CD4-positive, alpha-beta memory T cell (primary cell): ENCODE results near the gene GAD2. TPM values are rescaled to one million over a fixed set of nuclear protein-coding genes. Genes with fewer than 3 reads are reported as not detected.

Experiments
- CTCF ChIA-PET: fragments of 350-600 bp; sonication (Branson Sonifier 250); formaldehyde crosslinking; loops from one replicate; lab custom pipeline; 2021; ENCODE audit warnings: inconsistent platforms; ENCODE audit not compliant: partially characterized antibody; lab: Charles Lee
- POLR2A ChIA-PET: fragments of 350-600 bp; sonication (Branson Sonifier 250); formaldehyde crosslinking; loops from one replicate; lab custom pipeline; 2021; ENCODE audit not compliant: partially characterized antibody; lab: Charles Lee
- DNase-seq, 5 donors: peaks; one replicate each; pipeline versions ENCODE4 v3.0.0 to v3.0.0-alpha.2; 2020 to 2022; ENCODE audit warnings: mixed read lengths in 1 of 5
- H3K27ac ChIP-seq: one replicate; pipeline ENCODE4 v1.7.0; 2013; ENCODE audit warnings: low read depth, low read length
- H3K27me3 ChIP-seq: 2 replicates; pipeline ENCODE4 v1.7.0; 2013; ENCODE audit warnings: mild to moderate bottlenecking, low read length, moderate library complexity; ENCODE audit not compliant: insufficient read depth
- H3K36me3 ChIP-seq: 2 replicates; pipeline ENCODE4 v1.7.0; 2013; ENCODE audit warnings: mild to moderate bottlenecking, low read length, moderate library complexity; ENCODE audit not compliant: insufficient read depth
- H3K4me1 ChIP-seq: 2 replicates; pipeline ENCODE4 v1.7.0; 2013; ENCODE audit warnings: mild to moderate bottlenecking, low read length, moderate library complexity; ENCODE audit not compliant: insufficient read depth
- H3K4me3 ChIP-seq, 2 donors: one replicate each; pipeline ENCODE4 v1.7.0; 2013; ENCODE audit warnings: low read length in 2 of 2, mild to moderate bottlenecking in 1 of 2
- H3K9me3 ChIP-seq, 2 donors: one replicate each; pipeline ENCODE4 v1.7.0; 2013; ENCODE audit warnings: low read length in 2 of 2, control low read depth in 1 of 2; ENCODE audit not compliant: control insufficient read depth in 1 of 2
- H3K27ac Mint-ChIP-seq, 7 donors: one replicate each; pipeline ENCODE4 v1.8.0; 2020 to 2021; ENCODE audit warnings: mixed read lengths in 7 of 7, mild to moderate bottlenecking in 6 of 7, inconsistent platforms in 3 of 7, moderate library complexity in 3 of 7
- H3K27me3 Mint-ChIP-seq, 2 donors: one replicate each; pipeline ENCODE4 v1.8.0; 2020 to 2021; ENCODE audit warnings: mixed read lengths in 2 of 2
- H3K36me3 Mint-ChIP-seq, 2 donors: one replicate each; pipeline ENCODE4 v1.8.0; 2020 to 2021; ENCODE audit warnings: mixed read lengths in 2 of 2, inconsistent platforms in 1 of 2, mild to moderate bottlenecking in 1 of 2
- H3K4me1 Mint-ChIP-seq, 4 donors: one replicate each; pipeline ENCODE4 v1.8.0; 2020 to 2021; ENCODE audit warnings: mixed read lengths in 4 of 4, mild to moderate bottlenecking in 1 of 4
- H3K4me3 Mint-ChIP-seq, 8 donors: one replicate each; pipeline ENCODE4 v1.8.0; 2020 to 2021; ENCODE audit warnings: mixed read lengths in 8 of 8, mild to moderate bottlenecking in 7 of 8, moderate library complexity in 6 of 8, inconsistent platforms in 3 of 8
- H3K9me3 Mint-ChIP-seq, 8 donors: one replicate each; pipeline ENCODE4 v1.8.0; 2020 to 2021; ENCODE audit warnings: mixed read lengths in 8 of 8, mild to moderate bottlenecking in 5 of 8, inconsistent platforms in 3 of 8, moderate library complexity in 1 of 8
- intact Hi-C: fragments of 100-400 bp; cut with micrococcal nuclease; formaldehyde crosslinking; loops from one replicate; pipeline ENCODE4 v1.15.1; 2023
- polyA plus RNA-seq, 2 donors: library from polyadenylated mRNA; unstranded; fragments of 300-500 nt; fragmentation: Illumina TruSeq; gene quantifications; one replicate each; pipeline ENCODE4 v1.2.3, GENCODE V29; 2021
- total RNA-seq, 2 experiments: library from RNA; stranded (reverse); gene quantifications; one replicate each; pipeline ENCODE4 v1.2.3, GENCODE V29; 2021

GAD2 gene
- total RNA-seq (not detected), polyA plus RNA-seq (not detected)

DNA sequence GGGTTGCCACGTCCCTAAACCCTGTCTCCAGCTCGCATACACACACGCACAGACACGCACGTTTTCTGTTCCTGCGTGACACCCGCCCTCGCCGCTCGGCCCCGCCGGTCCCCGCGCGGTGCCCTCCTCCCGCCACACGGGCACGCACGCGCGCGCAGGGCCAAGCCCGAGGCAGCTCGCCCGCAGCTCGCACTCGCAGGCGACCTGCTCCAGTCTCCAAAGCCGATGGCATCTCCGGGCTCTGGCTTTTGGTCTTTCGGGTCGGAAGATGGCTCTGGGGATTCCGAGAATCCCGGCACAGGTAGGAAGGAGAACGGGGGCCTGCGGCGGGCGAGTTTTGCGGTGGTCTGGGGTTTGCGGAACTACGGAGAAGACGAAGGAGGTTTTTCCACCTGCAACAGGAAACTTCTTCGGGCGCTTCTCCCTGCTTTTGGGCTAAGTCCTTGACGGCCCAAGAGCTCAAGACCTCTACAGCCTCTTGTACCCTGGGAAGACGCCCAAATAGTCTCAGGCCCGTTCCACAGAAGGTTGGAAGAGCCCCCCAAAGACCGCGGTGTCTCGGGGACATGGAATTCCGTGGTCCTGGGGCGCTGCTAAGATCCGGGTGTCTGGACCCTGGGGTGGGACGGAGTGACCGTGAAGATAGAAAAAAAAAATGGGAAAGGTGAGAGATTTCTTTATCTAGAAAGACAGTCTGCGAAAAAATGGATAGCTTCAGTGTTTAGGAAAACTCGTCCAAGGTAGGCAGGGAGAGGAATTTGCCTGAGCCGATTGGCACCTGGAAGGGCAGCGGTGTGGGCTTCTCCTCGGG lies at the start of gene GAD2:
Gene GAD2 (plus strand): TSS at position 190 of the 811 bp plus-strand sequence. CDS start 36 bp downstream, at position 226.
- POLR2A ChIA-PET, result no interaction called here
- intact Hi-C loops, result no loop called here
- Mint-ChIP-seq H3K27ac (peak within 1 kb of the TSS in 1 of 7 donors; percentile 47), H3K9me3 (no peaks in the 10 kb centered on the region), H3K36me3 (no peaks in the 10 kb centered on the region), H3K4me1 (peaks cover 5 to 48% (median 32%) of the 10 kb centered on the region in 4 donors), H3K4me3 (peak within 1 kb of the TSS; percentile 48 to 82 (median 70)), H3K27me3 (peaks cover 70 to 73% of the 10 kb centered on the region in 2 donors)
- no peaks in the 10 kb centered on the region for H3K9me3 ChIP-seq
- H3K4me1 ChIP-seq, result peaks cover 24% of the 10 kb centered on the region
- DNase-seq, result no peak
- H3K36me3 ChIP-seq, result no peaks in the 10 kb centered on the region
- CTCF ChIA-PET, result no interaction called here
- H3K27ac ChIP-seq, result no peak within 1 kb of the TSS
- H3K4me3 ChIP-seq, result no peak within 1 kb of the TSS
- H3K27me3 ChIP-seq, result peaks cover 50% of the 10 kb centered on the region

DNA sequence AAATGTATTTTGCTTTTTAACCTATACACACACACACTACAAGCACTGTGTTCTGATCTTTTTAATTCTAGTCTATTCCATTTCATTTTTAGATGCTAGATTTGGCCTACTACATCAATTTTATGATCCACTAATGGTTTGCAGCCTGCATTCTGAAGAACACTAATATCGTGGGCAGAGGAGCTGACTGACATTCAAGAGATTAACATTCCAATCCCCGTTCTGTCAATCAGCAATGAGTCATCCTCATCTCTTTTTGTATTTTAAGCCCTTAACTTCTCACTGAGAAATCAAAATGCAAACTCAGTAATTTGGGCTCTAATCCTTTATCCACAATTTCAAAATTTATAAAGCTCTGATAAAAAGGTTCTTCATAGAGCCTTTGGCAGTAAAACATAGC lies 47.1 kb upstream of the GAD2 start:
- DNase-seq, result no peak
- H3K4me1 Mint-ChIP-seq, result no peaks in the 10 kb centered on the region
- H3K4me3 Mint-ChIP-seq, result no peak overlapping the region
- H3K36me3 Mint-ChIP-seq, result no peaks in the 10 kb centered on the region
- POLR2A ChIA-PET, result no interaction called here
- no peak overlapping the region for H3K27ac ChIP-seq
- no peaks in the 10 kb centered on the region for H3K4me1 ChIP-seq
- intact Hi-C loops, result no loop called here
- H3K27ac Mint-ChIP-seq, result no peak overlapping the region
- H3K4me3 ChIP-seq, result no peak overlapping the region
- peaks cover 5 to 15% of the 10 kb centered on the region in 2 donors for H3K27me3 Mint-ChIP-seq
- CTCF ChIA-PET, result no interaction called here
- H3K9me3 ChIP-seq, result no peaks in the 10 kb centered on the region
- no peaks in the 10 kb centered on the region for H3K27me3 ChIP-seq
- H3K36me3 ChIP-seq, result no peaks in the 10 kb centered on the region
- H3K9me3 Mint-ChIP-seq, result peaks cover 0 to 1% (median 0%) of the 10 kb centered on the region in 8 donors

DNA sequence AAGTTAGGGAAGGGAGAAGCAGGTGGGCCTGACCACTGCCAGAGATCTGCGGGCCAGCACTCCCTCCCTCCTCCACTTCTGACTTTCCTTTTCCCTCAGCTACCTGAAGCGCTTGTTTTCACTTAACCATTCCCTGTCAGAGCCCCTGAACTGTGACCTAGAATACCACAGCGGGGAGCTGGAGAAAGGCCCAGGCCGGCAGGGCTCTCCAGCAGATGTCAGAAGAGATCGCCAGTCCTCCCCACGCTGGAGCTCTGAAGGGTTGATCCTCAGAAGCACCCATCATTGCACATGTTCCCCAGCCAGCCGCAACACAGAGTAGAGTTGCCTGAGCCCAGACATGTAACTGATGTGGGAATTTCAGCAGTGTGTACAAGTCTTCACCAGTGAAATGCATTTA lies 44.4 kb upstream of the GAD2 start:
- Mint-ChIP-seq H3K27ac (no peak overlapping the region), H3K36me3 (no peaks in the 10 kb centered on the region), H3K4me1 (no peaks in the 10 kb centered on the region), H3K4me3 (no peak overlapping the region), H3K27me3 (peaks cover 7 to 15% of the 10 kb centered on the region in 2 donors), H3K9me3 (peaks cover 0 to 1% (median 0%) of the 10 kb centered on the region in 8 donors)
- ChIA-PET CTCF (no interaction called here), POLR2A (no interaction called here)
- Histone ChIP-seq H3K9me3 (no peaks in the 10 kb centered on the region), H3K4me3 (no peak overlapping the region), H3K36me3 (no peaks in the 10 kb centered on the region), H3K27me3 (no peaks in the 10 kb centered on the region), H3K27ac (no peak overlapping the region), H3K4me1 (no peaks in the 10 kb centered on the region)
- DNase-seq, result no peak
- intact Hi-C loops, result no loop called here

DNA sequence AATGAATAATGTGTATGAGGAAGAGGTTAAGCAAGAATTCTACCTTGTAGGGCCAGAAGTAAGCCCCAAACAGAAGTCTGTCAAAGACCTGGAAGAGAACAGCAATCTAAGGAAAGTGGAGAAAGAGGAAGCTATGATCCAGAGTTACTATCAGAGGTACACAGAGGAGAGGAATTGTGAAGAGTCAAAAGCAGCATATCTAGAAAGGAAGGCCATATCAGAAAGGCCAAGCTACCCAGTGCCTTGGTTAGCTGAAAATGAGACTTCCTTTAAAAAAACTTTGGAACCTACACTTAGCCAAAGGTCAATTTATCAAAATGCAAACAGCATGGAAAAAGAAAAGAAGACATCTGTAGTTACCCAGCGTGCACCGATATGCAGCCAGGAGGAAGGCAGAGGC lies 42.7 kb upstream of the GAD2 start:
- Histone ChIP-seq H3K4me1 (no peaks in the 10 kb centered on the region), H3K36me3 (no peaks in the 10 kb centered on the region), H3K27me3 (no peaks in the 10 kb centered on the region), H3K4me3 (no peak overlapping the region), H3K9me3 (no peaks in the 10 kb centered on the region), H3K27ac (no peak overlapping the region)
- ChIA-PET CTCF (no interaction called here), POLR2A (no interaction called here)
- H3K36me3 Mint-ChIP-seq, result no peaks in the 10 kb centered on the region
- no peaks in the 10 kb centered on the region for H3K4me1 Mint-ChIP-seq
- no peak overlapping the region for H3K27ac Mint-ChIP-seq
- no peak overlapping the region for H3K4me3 Mint-ChIP-seq
- intact Hi-C loops, result no loop called here
- H3K9me3 Mint-ChIP-seq, result peaks cover 0 to 1% (median 0%) of the 10 kb centered on the region in 8 donors
- H3K27me3 Mint-ChIP-seq, result peaks cover 7 to 20% of the 10 kb centered on the region in 2 donors
- DNase-seq, result no peak

DNA sequence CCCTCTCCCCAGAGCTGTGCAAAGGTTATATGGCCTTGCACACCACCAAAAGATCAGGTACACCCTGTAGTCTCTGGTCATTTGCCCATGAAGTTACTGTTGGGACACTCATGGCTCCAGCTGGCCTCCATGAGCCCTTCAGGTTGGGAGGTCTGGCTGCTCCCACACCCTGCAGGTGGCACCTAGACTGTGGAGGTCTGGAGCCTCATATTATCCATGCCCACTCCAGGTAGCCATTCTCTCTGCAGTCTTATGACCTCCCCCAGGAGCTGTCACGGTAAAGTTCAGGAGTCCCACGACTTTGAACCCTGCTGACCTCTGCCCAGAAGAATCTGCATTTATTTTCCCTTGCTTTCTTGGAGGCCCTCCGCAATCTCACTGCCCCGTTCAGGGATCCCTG lies 39.2 kb upstream of the GAD2 start:
- Mint-ChIP-seq H3K4me1 (no peaks in the 10 kb centered on the region), H3K4me3 (no peak overlapping the region), H3K27ac (no peak overlapping the region), H3K27me3 (peaks cover 4 to 10% of the 10 kb centered on the region in 2 donors), H3K9me3 (no peaks in the 10 kb centered on the region), H3K36me3 (no peaks in the 10 kb centered on the region)
- ChIA-PET CTCF (no interaction called here), POLR2A (no interaction called here)
- Histone ChIP-seq H3K4me1 (no peaks in the 10 kb centered on the region), H3K27ac (no peak overlapping the region), H3K27me3 (no peaks in the 10 kb centered on the region), H3K4me3 (no peak overlapping the region), H3K9me3 (no peaks in the 10 kb centered on the region), H3K36me3 (no peaks in the 10 kb centered on the region)
- DNase-seq, result no peak
- intact Hi-C loops, result no loop called here

DNA sequence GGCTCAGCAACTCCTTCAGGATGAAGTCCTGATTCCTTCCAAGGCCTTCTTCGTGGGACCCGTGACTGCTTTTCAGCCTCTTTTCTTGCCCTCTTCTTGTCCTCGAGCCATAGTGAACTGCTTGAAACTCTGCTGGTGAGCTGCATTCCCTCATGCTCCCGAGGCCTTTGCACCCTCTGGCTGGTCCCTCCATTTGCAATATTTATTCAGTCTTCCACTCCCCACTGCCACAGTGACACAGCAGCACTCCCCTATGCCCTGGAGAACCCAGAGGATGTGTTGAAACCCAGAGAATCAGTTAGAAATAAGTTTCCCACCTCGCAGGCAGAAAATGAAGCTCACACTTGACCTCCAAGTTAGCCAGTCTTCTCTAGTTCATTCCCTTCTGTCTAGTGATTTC lies 22.3 kb upstream of the GAD2 start:
- no peak overlapping the region for H3K27ac ChIP-seq
- H3K27me3 Mint-ChIP-seq, result peaks cover 3 to 11% of the 10 kb centered on the region in 2 donors
- H3K4me3 ChIP-seq, result no peak overlapping the region
- CTCF ChIA-PET, result no interaction called here
- no peak overlapping the region for H3K4me3 Mint-ChIP-seq
- intact Hi-C loops, result no loop called here
- no peaks in the 10 kb centered on the region for H3K27me3 ChIP-seq
- POLR2A ChIA-PET, result no interaction called here
- H3K9me3 Mint-ChIP-seq, result peaks cover 0 to 4% (median 0%) of the 10 kb centered on the region in 8 donors
- H3K36me3 ChIP-seq, result no peaks in the 10 kb centered on the region
- H3K4me1 Mint-ChIP-seq, result peaks cover 0 to 4% (median 0%) of the 10 kb centered on the region in 4 donors
- H3K27ac Mint-ChIP-seq, result no peak overlapping the region
- no peaks in the 10 kb centered on the region for H3K4me1 ChIP-seq
- no peaks in the 10 kb centered on the region for H3K36me3 Mint-ChIP-seq
- no peaks in the 10 kb centered on the region for H3K9me3 ChIP-seq
- no peak for DNase-seq

DNA sequence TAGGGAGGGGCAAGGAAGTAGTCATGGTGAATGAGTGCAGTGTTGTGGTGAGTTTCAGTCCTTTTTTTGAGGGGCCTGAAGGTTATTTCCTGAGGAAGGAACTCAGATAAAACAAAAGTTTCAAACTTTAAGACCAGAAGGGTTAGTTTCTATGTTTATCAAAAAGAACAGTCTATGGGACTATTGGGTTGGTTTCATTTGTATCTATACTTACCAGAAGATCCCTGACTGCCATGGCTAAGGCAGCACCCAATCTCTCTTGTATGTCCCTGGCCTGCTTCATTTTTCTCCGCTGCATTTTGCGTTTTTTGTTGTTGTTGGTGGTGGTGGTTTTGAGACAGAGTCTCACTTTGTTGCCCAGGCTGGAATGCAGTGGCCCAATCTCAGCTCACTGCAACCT lies 19.3 kb upstream of the GAD2 start:
- no peaks in the 10 kb centered on the region for H3K36me3 ChIP-seq
- H3K36me3 Mint-ChIP-seq, result no peaks in the 10 kb centered on the region
- H3K4me1 Mint-ChIP-seq, result peaks cover 0 to 4% (median 0%) of the 10 kb centered on the region in 4 donors
- no peaks in the 10 kb centered on the region for H3K4me1 ChIP-seq
- no peak overlapping the region for H3K27ac Mint-ChIP-seq
- H3K4me3 ChIP-seq, result no peak overlapping the region
- peaks cover 0 to under 1% of the 10 kb centered on the region in 2 donors for H3K27me3 Mint-ChIP-seq
- H3K27ac ChIP-seq, result no peak overlapping the region
- no peak for DNase-seq
- H3K27me3 ChIP-seq, result no peaks in the 10 kb centered on the region
- no peaks in the 10 kb centered on the region for H3K9me3 ChIP-seq
- ChIA-PET CTCF (no interaction called here), POLR2A (no interaction called here)
- peaks cover 0 to 4% (median 0%) of the 10 kb centered on the region in 8 donors for H3K9me3 Mint-ChIP-seq
- no peak overlapping the region for H3K4me3 Mint-ChIP-seq
- intact Hi-C loops, result no loop called here
